ES-I3 (cell line): Measurements from ENCODE around the gene RUNDC3A.
"Not testable (repeated sequence)": the region's sequence is repeated elsewhere in the genome, so short reads cannot be mapped to it uniquely, and the experiment has no call there.

ENCODE experiments used
- H3K36me3 ChIP-seq: 2 replicates; pipeline ENCODE4 v1.6.1; 2013; ENCODE audit warnings: mild to moderate bottlenecking, low read length, control low read depth, moderate library complexity; ENCODE audit not compliant: insufficient read depth
- H3K4me1 ChIP-seq: 2 replicates; pipeline ENCODE4 v1.6.1; 2013; ENCODE audit warnings: mild to moderate bottlenecking, control low read depth, low read length; ENCODE audit not compliant: insufficient read depth
- H3K9ac ChIP-seq: 2 replicates; pipeline ENCODE4 v1.6.1; 2013; ENCODE audit warnings: low read depth, mild to moderate bottlenecking, low read length, moderate library complexity
- H3K9me3 ChIP-seq: 2 replicates; pipeline ENCODE4 v1.6.1; 2013; ENCODE audit warnings: mild to moderate bottlenecking, low read length, moderate library complexity; ENCODE audit not compliant: control insufficient read depth, insufficient read depth

The RUNDC3A gene

DNA sequence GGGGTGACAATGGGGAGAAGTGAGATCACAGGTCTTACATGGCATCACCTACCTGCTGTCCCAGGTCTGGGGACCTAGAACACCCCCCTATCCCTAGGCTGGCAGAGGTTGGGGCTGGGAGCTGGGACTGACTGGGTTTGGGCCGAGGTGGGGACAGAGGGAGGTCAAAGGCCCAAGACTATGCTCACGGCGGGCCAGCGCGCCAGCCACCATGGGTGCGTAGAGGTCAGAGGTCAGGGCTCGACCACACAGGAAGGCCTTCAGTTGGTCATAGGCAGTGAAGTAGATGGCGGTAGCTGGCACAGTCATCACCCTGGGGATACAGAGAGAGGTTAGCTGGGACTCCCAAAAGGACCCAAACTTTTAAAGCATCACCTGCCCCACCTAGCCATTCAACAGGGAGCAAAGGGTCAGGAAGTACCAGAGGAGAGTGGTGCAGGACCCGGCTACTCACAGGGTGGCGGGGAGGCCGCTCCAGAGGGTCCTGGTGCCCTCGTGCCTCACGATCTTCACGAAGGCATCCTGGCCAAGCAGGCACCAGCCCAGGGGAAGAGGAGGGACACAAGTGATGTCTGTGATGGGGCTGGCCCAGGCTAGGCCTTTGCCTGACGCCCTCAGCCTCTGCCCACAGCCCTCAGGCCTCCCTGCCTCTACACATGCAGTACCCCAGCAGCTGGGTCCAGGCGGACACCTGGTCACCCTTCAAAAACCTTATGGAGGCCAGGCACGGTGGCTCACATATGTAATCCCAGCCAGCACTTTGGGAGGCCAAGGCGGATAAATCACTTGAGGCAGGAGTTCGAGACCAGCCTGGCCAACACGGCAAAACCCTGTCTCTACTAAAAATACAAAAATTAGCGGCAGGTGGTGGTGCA lies 13.1 kb downstream of the RUNDC3A start:
- peaks cover 14% of the 10 kb centered on the region for H3K36me3 ChIP-seq
- no peaks in the 10 kb centered on the region for H3K9me3 ChIP-seq
- H3K9ac ChIP-seq, result no peak overlapping the region
- H3K4me1 ChIP-seq, result no peaks in the 10 kb centered on the region; the same call in 1 of the 2 replicates

DNA sequence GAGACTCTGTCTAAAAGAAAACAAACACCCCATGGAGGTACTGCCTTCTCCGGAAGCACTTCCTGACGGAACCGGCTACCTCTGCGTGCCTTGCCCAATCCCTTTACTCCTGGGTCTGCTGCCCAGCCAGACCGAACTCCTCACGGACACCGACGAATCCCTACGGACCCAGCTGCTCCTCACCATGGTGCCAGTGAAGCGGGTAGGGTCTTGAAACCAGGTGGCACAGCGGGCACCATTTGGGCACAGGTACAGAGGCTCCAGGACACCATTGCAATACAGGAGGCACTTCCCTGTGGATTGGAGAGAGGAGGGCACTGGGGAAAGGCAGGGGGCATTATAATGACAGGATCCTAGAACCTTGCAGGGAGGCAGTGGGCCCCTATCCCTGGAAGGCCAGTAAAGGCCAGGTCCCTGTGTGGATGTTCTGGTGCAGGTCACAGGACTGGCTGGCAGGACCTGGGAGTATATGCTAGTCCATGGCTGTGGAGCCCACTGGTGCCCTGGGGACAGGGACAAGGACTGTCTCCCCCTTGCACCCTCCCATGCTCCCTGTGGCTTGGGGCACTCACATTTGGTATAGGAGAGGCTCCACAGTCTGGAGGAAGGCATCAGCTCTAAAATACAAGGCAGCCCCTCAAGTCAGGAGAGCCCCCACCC lies 14.0 kb downstream of the RUNDC3A start:
- no peaks in the 10 kb centered on the region; the same call in 1 of the 2 replicates for H3K4me1 ChIP-seq
- H3K9me3 ChIP-seq, result no peaks in the 10 kb centered on the region
- H3K9ac ChIP-seq, result no peak overlapping the region
- peaks cover 14% of the 10 kb centered on the region for H3K36me3 ChIP-seq

DNA sequence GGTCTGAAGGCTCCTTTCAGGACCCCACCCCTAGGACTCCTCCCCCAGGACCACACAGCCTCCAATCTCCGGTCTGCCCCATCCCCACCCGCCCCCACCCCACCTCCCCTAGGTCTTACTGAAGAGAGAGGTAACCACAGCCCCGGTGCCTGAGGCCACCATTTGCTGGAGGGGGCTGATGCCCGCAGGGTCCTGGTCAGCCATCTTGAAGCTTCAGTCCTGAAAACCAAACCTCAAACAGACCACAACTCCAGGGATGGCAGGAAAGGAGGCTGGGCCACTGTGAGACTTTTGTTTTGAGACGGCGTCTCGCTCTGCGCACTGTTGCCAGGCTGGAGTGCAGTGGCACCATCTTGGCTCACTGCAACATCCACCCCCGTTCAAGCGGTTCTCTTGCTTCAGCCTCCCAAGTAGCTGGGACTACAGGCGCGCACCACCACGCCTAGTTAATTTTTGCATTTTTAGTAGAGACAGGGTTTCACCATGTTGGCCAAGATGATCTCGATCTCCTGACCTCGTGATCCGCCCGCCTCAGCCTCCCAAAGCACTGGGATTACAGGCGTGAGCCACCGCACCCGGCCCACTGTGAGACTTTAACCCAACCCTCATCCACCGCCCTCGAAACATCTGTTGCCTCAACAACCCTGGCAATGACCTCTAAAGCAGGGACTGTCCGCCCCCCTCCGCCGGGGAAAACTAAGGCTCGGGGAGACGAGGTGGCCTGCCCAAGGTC lies 15.1 kb downstream of the RUNDC3A start:
- H3K4me1 ChIP-seq, result no peaks in the 10 kb centered on the region; the same call in 1 of the 2 replicates
- peak overlapping the region; percentile 94 for H3K9ac ChIP-seq
- H3K9me3 ChIP-seq, result no peaks in the 10 kb centered on the region
- peaks cover 14% of the 10 kb centered on the region for H3K36me3 ChIP-seq

DNA sequence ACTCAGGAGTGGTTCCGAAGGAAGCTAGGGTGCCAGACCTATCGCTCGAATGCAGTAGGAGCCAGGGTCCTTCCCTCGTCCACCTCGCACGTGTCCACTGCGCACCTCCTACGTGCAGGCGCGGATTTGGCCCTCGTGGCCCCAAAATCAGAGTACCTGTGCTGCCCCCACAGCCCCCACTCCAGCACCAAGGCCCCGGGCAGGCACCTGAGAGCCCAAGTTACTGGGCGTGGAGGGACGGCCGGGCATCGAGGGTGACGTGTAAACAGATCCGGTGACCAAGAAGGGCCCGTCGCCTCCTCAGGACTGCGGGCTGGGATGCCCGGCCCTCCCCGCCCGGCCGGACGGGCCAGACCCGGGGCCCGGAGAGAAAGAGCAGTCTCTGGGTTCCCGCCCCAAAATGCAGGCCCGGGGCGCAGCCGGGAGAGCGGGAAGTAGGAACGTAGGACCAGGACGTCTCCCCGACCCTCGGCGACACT lies 15.7 kb downstream of the RUNDC3A start:
- Histone ChIP-seq H3K9ac (peak overlapping the region; percentile 94), H3K36me3 (peaks cover 14% of the 10 kb centered on the region), H3K4me1 (no peaks in the 10 kb centered on the region), H3K9me3 (no peaks in the 10 kb centered on the region)

DNA sequence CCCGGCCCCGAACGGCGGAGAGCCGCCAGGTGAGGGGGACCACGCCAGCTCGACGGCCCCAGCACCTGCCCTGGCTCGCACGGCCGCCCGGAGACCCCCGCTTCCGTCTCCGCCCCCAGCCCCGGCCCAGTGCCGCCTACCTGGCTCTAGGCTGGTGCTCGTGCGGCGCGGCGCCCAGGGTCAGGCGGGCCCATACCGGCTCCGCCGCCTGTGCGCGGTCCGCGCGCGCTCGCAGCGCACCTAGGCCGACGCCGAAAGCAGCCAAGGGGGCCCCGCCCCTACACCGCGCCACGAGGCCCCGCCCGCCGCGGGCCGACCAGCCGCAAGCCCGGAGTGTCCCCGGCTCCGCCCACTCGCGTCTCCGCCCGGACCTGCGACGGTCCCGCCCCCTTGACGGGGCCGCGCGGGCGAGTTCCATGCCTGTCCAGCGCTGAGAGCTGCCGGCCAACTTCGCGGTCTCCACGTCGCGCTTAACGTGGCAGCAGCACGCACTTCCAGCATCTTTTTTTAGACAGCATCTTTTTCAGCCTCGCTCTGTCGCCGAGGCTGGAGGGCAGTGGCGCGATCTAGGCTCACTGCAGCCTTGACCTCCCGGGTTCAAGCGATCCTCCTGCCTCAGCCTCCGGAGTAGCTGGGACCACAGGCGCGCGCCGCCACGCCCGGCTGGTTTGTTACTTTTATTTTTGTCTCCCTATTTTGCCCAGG lies 16.3 kb downstream of the RUNDC3A start, which contains the start of gene SLC25A39:
TSS of gene SLC25A39 (minus strand) at position 253 of the 705 bp plus-strand sequence. CDS start 1,261 bp downstream, outside the sequence.
- peaks cover 14% of the 10 kb centered on the region for H3K36me3 ChIP-seq
- H3K4me1 ChIP-seq, result no peaks in the 10 kb centered on the region
- H3K9me3 ChIP-seq, result no peaks in the 10 kb centered on the region
- peak within 1 kb of the TSS; percentile 94 for H3K9ac ChIP-seq

DNA sequence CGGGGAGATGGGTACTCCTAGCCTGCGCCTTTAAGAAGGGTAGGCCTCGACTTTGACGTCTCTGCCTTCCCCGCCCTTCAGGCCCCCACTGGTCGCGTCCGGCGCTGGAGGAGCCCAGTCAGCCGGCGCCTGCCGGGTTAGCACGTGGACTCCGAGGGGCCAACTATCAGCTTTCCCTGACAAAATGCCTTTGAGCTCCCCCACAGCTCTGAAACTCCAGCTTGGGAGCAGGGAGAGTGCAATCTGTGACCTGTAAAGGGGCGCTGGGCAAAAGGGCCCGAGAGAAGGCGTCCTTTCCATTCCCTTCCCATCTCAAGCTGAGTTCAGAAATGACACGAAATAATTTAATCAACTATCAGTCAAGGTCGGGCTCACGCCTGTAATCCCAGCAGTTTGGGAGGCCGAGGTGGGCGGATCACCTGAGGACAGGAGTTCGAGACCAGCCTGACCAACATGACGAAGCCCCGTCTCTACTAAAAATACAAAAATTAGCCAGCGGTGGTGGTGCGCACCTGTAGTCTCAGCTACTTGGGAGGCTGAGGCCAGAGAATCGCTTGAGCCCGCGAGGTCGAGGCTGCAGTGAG lies 18.6 kb downstream of the RUNDC3A start:
- H3K9ac ChIP-seq, result peak overlapping the region; percentile 47; the same call in 1 of the 2 replicates
- no peaks in the 10 kb centered on the region for H3K4me1 ChIP-seq
- peaks cover 4% of the 10 kb centered on the region; the same call in 1 of the 2 replicates for H3K36me3 ChIP-seq
- no peaks in the 10 kb centered on the region for H3K9me3 ChIP-seq

DNA sequence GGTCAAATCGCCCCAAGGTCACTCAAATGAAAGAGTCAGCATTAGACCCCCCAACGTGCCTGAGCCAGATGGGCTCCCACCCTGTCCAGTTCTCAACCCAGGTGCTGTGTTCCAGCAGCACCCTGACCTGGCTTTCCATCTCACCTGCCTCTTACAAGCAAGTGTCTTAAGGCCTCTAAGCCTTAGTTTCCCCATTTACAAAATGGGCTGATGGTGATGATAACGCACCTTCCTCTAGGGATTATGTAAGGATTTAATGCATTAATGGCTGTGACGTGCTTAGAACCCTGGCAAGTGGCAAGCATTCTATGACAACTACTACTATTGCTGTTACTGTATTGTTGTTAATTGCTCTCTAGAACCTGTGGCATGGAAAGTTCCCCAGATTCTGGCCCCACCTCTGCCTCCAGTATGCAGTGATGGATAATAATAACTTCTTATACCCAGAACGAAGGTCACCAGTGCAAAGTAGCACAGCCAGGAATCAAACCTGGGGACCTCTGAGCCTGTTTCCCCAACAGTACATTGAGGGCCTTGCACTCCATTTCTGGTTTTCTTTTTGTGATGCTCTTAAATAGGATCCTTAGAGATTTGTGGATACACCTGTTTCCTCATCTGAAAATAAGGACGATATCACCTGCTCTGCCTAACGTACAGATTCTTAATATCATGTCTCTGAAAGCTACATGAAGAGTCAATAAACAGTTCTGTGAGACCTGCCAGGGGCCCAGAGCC lies 19.5 kb downstream of the RUNDC3A start:
- Histone ChIP-seq H3K9me3 (no peaks in the 10 kb centered on the region), H3K9ac (no peak overlapping the region), H3K4me1 (no peaks in the 10 kb centered on the region), H3K36me3 (no peaks in the 10 kb centered on the region)

DNA sequence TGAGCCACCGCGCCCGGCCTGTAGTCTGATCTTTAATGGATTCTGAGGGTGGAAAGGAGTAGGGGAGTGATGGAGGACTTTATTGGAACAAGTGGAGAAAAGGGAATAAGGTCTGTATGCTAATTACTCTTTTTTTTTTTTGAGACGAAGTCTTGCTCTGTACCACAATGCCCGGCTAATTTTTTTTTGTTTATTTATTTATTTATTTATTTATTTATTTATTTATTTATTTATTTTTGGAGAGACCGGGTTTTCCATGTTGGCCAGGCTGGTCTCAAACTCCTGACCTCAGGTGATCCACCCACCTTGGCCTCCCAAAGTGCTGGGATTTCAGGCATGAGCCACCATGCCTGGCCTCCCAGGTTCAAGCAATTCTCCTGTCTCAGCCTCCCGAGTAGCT lies 21.1 kb downstream of the RUNDC3A start:
- H3K9me3 ChIP-seq, H3K36me3 ChIP-seq, H3K4me1 ChIP-seq, H3K9ac ChIP-seq: not testable (repeated sequence)

DNA sequence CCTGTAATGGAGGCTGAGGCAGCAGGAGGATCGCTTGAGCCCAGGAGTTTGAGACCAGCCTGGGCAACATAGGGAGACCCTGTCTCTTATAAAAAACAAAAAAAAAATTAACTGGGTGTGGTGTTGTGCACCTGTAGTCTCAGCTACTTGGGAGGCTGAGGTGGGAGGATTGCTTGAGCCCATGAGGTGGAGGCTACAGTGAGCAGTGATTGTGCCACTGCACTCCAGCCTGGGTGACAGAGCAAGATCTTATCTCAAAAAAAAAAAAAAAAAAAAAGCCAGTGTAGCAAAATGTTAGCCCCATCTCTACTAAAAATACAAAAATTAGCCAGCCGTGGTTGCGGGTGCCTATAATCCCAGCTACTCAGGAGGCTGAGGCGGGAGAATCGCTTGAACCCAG lies 21.9 kb downstream of the RUNDC3A start:
- H3K9me3 ChIP-seq, H3K4me1 ChIP-seq, H3K36me3 ChIP-seq: not testable (repeated sequence)

DNA sequence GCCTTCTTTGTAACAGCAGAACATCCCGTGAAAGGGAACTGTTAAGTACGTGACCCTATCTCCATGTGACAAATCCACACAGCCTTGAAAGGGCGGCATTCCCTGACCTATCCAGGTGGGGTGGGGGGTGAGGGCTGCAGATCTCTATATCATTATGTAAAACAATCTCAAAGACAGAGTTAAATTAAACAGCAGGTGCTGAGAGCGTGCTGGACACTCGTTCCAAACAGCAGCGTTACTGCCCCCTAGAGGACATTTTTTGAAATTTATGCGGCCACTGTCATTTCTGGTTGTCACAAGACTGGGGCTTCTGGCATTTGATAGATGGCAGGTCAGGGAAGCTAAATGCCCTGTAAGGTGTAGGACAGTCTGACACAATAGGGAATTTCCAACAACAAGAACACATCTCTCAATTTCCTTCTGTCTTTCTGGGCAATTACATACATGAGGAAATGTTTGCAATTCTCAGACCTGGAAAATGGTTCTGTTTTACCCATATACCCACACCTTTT lies 22.9 kb downstream of the RUNDC3A start:
- Histone ChIP-seq H3K9ac (no peak overlapping the region), H3K36me3 (no peaks in the 10 kb centered on the region), H3K4me1 (peaks cover 9% of the 10 kb centered on the region; the same call in 1 of the 2 replicates), H3K9me3 (no peaks in the 10 kb centered on the region)

More for the DNA sequence above, 21.9 kb downstream of the RUNDC3A start:
- not testable (repeated sequence) for H3K9ac ChIP-seq

DNA sequence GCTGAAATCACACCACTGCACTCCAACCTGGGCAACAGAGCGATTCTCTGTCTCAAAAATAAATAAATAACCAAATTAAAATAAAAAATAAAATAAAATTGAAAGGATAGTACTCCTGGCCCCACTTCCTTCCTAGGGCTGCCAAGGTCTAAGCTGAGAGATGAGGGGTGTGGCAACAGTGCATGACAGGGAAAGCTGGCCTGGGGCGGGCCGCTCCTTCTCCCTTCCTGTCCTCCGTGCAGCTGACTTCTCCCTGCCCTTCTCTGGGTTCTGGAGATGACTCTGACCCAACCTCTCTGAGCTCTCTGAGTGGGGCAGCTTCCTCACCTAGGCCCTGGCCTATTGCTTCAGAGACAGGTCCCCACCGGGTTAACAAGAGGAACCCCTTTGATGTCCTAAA lies 25.0 kb downstream of the RUNDC3A start:
- no peaks in the 10 kb centered on the region for H3K9me3 ChIP-seq
- no peaks in the 10 kb centered on the region for H3K36me3 ChIP-seq
- H3K9ac ChIP-seq, result no peak overlapping the region
- peaks cover 11% of the 10 kb centered on the region for H3K4me1 ChIP-seq

DNA sequence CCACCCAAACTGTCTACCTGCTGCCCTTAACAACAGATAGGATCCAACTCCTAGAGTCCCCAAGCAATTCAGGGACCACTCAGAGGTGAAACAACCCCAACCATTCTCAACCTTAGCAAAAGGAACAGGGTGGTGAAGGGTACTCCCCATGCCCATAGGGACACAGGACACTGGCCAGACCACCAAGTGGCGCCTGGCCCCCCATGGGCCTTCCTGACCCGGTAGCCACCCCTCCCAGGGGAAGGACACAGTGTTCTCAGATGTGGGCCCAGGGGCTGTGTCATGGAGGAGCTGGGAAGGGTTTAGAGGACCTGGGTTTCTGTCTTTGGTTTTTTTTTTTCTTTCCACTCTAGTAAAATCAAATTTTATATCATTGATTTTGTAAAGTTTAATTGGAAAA lies 25.9 kb downstream of the RUNDC3A start:
- H3K4me1 ChIP-seq, result peaks cover 13% of the 10 kb centered on the region

DNA sequence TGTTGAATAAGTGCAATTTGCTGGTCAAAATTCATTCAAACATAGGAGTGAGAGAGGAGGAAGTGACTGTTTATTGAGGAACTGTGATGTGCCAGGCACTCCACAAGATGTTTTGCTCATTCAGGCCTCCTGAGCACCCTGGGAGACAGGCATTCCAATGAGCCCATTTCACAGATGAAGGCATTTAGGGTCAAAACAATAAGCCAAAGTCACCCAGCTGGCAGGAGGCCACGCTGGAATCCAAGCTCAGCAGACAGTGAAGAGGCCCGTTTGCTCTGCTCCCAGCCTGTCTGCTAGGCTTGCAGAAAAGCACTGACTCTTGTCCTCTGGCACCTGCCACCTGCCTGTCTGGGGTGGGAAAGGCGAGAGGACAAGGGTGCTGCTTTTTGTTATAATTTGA lies 26.3 kb downstream of the RUNDC3A start:
- Histone ChIP-seq H3K9me3 (no peaks in the 10 kb centered on the region), H3K4me1 (peaks cover 13% of the 10 kb centered on the region), H3K9ac (no peak overlapping the region), H3K36me3 (no peaks in the 10 kb centered on the region)

More for the DNA sequence above, 25.9 kb downstream of the RUNDC3A start:
- Histone ChIP-seq H3K9ac (no peak overlapping the region), H3K9me3 (no peaks in the 10 kb centered on the region), H3K36me3 (no peaks in the 10 kb centered on the region)
